HG02884 (cell line): ENCODE results near the gene CASD1.
A peak's percentile ranks its signal among the peaks of the same experiment; 100 is the strongest.

ENCODE experiments used
- ATAC-seq: cut with Tn5 transposase; IDR thresholded peaks from one replicate; pipeline ENCODE4 v1.9.1; 2021; ENCODE audit warnings: mild to moderate bottlenecking, moderate library complexity; ENCODE audit not compliant: unreplicated experiment

The CASD1 gene

DNA sequence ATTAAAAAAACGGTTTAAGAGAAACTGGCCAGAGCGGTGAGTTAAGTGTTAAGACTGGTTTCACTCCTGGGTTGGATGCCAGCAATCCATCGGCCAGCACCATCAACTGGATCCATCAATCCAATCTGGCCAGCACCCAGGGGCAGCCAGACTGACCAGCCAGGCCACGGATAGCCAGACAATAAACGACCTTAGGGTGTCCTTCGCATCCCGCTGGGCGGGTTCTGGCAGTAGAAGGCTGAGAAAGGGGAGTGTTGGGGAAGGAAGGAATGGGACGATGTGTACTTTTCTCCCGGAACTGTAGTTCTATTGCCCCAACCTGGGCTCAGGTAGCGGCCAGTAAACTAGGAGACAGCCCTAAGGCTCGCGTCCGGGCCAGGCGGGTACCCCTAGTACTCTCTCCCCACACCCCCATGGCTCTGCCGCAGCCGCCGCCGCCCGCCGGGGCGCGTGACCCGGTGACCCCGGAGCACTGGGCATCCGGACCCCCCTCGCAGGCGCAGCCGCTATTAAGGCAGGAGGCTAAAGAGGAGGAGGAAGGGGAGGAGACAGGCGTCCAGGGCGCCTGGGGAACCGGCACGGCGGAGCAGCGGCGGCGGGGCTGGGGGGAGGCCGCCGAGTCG, at the start of gene CASD1:
TSS of gene CASD1 (plus strand) at position 546 of the 623 bp plus-strand sequence. CDS start 276 bp downstream, outside the sequence.
- ATAC-seq = peak; percentile 50

DNA sequence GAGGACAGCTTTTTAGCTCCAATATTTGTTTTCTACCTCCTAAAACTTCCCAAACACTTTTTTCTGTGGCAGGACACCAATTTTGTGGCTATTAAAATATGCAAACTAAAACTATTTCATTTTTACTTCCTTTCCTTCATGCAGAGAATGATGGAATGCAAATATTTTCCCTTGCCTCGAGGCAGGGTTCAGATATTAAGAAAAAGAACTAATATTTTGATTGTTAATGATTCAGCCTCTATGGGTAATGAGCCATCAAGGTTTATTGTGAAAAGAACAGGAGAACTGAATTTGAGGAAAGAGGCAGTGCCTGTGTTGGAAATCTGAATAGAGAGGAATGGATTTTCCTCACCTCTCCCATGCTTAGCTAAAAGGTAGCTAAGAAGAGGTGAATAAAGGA, 43.1 kb upstream of the CASD1 start:
- ATAC-seq = no peak

DNA sequence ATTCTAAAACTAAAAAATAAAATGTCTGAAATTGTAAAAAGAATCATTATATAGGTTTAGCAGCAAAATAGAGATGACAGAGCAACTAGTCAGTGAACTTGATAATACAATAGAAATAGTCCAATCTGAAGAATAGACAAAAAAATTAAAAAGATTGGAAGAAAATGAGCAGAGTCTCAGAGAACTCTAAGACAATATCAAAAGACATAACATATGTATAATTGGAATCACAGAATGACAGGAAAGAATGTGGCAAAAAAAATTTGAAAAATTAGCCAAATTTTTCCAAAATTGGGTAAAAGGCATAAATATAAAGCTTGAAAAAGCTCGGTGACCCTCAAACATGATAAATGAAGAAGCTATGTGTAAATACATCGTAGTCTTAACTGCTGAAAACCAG, 38.0 kb upstream of the CASD1 start:
- no peak for ATAC-seq

DNA sequence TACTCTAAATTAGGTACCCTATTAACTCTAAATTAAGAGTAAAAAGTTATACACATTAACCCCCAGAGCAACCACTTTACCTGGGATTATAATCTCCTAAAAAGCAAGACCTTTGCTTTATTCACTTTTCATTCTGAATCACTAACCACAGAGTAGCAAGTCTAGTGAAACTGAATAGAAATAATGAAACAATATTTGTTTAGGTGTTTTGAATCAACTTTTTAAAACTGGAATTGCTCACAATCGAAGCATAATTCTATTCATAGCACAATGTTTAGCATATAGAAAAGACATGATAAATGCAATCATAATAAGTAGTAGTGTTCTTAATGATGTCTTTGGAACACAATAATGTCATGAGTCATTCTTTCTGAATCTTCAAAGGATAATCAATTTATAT, 37.0 kb upstream of the CASD1 start:
- ATAC-seq = no peak

DNA sequence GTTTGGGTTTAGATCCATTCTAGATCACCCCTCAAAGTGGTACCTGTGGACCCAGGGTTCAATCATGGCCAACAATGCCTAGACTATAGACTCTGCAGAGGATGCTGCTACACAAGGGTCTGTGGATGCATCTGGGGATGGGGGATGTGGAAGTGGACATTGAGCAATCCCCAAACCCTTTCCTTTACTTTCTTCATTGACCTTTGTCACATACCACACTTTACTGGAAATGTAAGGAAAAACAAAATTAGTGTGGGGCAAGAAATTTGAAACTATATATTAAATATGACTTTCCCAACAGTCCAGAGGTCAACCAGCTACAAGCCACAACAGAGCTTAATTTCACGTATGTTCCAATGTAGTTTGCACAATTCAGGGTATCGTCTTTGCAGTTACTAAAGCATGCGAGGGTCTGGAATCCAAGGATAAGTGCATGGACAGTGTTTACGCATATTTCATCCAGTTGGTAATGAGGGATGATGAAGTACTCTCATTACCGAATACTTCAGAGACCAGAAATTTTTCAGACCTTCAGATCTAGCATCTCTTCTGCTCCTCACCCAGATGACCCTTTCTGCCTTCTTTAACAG, 33.3 kb upstream of the CASD1 start:
- ATAC-seq = no peak

DNA sequence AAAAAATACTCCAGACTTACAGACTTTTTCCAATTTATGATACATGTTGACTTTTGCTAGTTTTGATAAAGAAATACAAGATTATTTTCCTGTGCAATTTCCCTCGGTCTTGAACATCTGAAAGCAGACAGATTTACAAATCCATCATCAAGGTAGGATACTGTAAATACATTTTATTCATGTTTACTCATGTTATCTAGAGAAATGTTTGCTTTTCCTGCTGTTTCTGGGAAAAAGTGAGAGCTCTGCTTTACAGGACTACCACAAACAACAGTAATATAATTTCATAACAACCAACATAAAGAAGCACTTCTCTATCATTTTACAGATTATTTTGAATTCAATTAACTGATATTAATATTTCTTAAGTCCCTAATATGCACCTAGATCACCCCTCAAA, 31.7 kb upstream of the CASD1 start:
- no peak for ATAC-seq

DNA sequence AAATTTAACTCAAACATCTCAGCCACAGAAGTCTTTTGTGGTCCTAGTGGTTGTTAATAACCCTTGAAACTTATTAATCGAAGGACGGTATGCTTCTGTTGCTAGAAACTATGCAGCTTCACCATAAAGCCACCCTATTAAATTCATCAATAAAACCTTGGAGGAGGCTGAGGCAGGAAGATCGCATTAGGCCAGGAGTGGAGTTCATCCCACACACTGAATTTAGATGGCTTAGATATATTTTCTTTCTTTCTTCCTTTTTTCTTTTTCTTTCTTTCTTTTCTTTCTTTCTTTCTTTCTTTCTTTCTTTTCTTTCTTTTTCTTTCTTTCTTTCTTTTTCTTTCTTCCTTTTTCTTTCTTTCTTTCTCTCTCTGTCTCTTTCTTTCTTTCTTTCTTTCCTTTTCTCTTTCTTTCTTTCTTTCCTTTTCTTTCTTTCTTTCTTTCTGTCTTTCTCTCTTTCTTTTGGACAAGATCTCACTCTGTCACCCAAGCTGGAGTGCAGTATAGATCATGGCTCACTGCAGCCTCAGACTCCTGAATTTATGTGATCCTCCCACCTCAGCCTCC, 30.9 kb upstream of the CASD1 start:
- ATAC-seq = no peak

DNA sequence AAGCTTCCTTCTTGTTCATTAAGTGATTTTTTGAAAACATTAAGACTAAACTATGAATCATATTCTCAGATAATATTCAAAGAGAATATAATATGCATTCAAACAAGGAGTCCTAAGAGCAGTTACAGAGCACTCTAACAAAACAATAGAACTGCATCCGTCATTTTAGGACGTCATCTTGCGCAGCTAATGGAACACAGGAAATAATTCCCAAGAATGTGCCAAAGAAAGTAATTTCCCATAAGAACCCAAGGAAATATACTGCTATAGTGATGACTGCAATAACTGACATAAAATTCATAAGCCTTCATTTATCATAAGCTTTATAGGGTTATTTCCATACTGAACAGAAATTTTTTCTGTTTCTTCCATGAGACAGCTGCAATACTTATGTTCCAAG, 28.3 kb upstream of the CASD1 start:
- no peak for ATAC-seq

DNA sequence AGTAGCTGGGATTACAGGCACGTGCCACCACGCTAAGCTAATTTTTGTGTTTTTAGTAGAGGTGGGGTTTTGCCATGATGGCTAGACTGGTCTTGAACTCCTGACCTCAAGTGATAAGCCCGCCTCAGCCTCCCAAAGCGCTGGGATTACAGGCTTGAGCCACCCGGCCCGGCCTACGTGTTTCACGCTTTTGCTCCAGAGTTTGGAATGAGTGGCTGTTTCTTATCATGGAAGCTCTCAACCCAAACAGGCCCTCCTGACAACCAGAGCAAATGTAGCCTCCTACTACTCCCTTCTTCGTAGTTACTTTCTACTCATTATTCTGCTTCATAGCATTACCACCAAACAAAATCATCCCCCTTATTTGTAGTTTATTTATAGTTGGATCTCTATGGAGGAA, 26.8 kb upstream of the CASD1 start:
- ATAC-seq = no peak

DNA sequence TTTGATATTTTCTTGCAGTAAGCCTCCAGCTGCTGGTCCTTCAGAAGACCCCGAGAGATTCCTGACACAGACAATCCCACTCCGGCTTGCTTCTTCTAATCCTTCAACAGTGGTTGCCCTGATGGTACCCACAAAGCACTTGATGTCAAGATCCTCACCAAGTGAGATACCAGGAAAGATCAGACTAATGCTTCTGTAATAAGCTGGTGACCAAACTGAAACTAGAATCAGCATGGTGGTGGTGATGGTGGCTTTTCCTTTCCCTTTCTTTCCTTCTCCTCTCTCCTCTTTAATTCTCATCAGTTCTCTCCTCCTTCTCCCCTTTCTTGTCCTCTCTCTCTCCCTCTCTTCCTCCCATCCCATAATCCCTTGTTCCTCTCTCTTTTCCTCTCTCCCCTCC, 25.8 kb upstream of the CASD1 start:
- ATAC-seq = no peak

DNA sequence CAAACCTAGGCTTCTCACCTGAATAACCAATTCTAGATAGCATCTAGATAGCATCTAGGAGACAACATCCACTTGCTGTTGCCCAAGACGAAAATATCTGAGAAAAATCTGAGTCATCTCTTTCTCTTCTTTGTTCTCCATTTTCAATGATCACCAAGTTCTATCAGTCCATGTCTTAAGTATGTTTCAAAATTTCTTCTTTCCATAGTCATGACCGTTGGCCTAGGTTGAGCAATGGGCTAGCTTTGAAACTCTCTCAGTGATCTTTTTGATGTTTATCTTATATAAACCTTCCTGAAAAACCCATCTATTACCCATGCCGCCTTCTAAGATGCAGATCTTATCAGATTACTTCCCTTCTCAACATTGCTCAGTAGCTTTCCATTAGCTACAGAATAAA, 23.4 kb upstream of the CASD1 start:
- no peak for ATAC-seq

DNA sequence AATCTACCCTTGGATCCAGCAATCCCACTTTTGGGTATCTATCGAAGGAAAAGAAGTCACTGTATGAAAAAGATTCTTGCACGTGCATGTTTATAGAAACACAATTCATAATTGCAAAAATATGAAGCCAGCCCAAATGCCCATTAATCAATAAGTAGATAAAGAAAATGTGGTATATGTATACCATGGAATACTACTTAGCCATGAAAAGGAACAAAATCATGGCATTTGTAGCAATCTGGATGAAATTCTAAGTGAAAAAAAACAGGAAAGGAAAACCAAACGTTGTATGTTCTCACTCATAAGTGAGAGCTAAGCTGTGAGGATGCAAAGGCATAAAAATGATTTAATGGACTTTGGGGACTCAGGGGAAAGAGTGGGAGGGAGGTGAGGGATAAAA, 18.2 kb upstream of the CASD1 start:
- no peak for ATAC-seq

DNA sequence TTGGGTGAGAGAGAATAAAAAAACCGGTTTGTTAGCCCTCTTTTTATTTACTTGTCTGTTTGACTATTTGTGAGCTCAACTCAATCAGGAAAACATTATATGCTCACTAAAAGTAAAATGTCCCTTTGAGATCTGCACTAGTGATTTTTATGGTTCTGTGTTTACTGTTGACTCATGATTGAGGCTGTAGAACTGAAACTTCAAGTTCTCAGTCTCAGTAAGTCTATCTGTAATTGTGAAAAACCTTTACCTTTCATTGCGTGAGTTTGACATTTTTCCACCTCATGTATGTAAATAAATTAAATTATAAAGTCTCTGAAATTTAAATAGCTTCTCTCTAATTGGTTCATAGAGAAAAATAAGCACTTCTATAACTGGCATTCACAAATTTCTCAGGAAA, 17.0 kb upstream of the CASD1 start:
- ATAC-seq = peak; percentile 100

DNA sequence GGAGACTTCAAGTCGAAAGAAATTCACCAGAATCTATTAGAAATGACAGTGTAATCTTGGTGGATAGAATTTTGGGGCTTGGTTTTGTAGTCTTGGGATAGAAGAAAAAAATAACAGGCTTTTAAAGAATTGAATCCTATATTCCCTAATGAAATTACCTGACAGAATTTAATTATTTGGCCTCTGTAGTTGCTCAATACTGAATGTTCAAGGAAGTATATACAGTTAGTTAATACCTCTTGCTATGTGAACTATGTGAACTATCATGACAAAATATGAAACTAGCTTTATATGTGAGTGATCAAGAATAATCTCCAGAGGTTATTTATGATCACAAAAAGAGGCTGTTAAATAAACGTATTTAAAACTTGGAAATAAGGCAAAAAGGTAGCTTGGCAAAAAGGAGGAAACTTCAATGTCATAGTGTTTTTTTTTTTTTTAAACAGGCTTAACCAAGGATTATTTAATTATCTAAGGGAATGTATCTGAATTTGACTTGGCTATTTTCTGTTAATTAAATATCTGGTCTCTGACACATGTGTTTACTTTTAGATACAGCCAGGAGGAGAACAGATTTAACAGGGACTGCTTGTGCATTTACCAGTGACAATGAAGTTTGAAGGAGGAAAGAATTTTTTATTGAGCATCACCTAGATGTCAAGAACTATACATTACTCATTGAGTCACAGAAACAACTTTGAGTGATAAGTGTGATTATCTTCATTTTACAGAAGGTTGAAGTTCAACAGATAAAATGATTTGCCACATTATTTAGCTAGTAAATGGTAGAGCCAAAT, 11.5 kb upstream of the CASD1 start:
- ATAC-seq = no peak

DNA sequence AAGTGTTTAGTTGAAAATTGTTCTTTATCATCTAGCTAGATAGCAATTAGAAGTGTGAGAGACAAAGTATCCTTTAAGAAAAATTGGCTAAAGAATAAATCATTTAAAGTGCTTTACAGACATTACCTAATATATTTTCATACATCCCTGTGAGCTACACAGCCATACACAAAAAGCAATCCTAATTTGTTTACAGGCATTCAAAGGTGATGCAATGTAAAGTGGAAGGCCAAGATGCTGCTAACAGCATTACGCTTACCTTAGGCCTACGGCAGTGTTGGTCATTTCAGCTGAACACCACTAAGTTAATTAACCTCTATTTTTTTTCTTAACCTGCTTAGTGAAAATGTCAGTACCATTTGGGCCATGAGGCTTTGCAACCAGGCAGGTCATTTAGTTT, 10.7 kb upstream of the CASD1 start:
- ATAC-seq = no peak

DNA sequence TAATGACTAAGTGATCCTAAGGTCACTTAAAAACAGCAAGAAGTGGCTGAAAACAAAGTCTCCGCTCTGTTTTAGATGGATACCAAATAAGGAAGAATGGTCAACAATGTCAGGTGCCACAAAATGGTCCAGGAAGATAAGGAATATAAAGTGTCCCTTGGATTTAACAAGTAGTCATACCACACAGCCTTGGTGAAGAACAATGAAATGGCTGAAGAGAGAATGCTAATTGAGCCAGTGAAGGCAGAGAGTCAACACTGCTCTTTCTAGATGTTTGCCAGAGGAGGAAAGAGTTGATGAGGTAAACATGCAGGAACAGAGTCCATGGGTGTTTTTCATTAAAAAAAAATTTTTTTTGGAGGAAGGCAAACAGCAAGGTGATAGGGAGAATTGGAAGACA, 2.1 kb upstream of the CASD1 start:
- ATAC-seq = no peak

DNA sequence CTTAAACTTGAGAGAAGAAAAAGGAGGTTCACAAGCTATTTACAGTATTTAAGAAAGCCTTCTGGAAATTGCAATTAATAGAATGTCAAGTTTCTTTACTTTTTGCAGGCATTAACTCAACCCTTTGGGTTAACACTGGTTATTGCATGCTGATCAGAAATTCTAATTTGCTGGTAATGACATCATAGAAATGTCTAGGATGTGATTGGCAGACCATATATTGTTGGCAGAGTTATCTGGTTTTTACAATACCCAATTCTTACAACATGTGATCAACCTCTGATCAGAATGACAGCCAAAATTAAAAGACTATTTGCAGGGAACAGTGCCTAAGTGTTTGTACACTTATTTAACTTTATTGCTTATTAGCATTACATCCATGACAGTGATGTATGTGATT, 1.6 kb upstream of the CASD1 start:
- no peak for ATAC-seq

DNA sequence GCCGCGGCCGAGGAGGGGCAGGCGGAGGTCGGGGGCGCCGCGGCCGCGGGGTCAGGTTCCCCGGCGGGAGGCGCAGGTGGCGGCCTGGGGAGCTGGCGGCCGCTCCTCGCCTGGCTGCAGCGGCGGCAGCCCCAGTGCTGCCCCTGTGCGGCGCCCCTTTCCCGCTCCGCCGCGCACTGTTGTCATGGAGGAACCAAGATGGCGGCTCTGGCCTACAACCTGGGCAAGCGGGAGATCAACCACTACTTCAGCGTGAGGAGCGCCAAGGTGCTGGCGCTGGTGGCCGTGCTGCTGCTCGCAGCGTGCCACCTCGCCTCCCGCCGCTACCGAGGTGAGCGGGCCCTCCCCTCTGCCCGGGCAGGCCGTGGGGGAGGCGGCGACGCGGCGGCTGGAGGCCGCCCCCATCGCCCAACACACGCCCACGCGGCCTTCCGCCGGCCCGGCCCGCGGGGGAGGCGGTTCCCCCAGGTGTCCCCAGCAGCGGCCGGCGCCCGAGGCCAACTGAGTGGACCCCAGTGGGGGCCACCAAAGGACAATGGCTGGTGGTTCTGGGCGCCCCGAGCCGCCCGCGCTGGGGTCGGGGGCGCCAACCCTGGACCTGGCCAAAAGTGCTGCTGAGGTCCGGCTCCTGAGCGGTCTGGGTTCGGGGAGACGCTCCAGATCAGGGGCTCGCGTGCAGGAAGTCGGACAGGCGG, 425 bp downstream of the CASD1 start:
- peak; percentile 69 for ATAC-seq

DNA sequence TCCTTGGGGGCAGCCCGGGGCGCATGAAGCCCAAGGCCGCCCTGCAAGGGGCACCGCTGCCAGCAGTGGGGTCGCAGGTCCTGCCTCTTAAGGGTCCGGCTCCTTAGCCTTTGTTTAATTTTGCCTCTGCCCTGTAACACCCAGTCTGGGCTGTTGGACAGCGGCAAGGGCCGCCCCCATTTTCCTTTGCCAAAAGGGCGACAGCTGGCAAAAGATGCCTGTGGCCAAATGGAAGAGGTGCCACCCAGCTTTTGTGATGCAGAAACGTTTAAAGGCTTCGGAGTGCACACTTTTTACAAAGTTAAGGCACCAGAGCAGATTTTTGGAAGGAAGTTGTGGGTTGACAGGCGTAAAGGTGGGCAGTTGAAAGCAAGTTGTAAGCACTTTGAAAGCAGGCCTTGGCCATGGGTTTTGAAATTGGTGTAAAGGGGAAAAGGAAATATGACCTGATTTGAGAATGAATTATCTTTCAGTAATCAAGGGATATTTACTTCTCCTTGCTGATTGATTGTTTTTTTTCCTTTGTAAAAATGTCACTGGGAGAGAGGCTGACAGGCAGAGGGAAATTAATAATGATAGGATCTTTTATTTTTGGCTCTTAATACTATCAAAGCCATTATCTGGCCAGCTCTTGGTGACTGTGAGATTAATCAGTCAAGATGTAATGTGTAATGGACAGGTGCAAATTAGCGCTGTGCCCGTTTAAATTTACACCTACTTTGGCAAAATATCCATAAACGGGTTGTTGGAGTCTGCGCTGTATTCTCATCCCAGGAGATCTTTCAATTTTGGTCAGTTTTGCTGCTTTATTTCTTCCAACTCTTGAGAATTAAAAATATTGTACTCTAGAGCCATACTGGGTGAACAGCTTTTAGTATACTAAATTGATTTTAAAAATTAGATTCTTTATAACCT, 1.2 kb downstream of the CASD1 start:
- ATAC-seq = peak; percentile 12

DNA sequence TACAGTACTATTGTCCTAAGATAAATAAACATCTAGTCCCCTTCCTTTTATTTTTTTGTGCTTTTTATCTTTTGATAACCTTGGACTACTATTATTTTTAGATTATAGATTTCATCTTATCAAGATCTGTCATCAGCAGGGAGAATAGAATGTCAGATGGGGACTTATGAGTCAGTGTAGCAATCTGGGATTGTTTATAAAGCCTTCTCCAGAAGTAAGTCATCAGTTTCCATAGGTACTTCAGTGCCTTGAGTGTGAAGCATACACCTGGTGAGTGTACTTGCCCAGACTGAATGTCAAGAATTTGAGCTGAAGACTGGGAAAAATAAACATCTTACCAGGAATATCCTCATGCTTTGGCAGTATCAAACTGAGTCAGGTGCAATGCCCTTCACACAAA, 2.1 kb downstream of the CASD1 start:
- no peak for ATAC-seq
